Testis (tissue), 3 donors: Measurements from ENCODE around the gene XRCC2. TPM values are rescaled to one million over a fixed set of nuclear protein-coding genes. Genes with fewer than 3 reads are reported as not detected.

Experiments
- DNase-seq: peaks from one replicate; pipeline ENCODE4 v3.0.0-alpha.2; 2019
- H3K27ac ChIP-seq, 2 donors: fragments of 200-600 bp; sonication (generic); one replicate each; pipeline ENCODE4 v1.5.1; 2019
- H3K27me3 ChIP-seq: fragments of 200-600 bp; sonication (generic); one replicate; pipeline ENCODE4 v1.5.1; 2019
- H3K36me3 ChIP-seq: fragments of 200-600 bp; sonication (generic); one replicate; pipeline ENCODE4 v1.5.1; 2017; ENCODE audit warnings: low read depth; ENCODE audit errors: missing control alignments
- H3K4me1 ChIP-seq: fragments of 200-600 bp; sonication (generic); one replicate; pipeline ENCODE4 v1.5.1; 2019
- H3K4me3 ChIP-seq, 2 donors: fragments of 200-600 bp; sonication (generic); one replicate each; pipeline ENCODE4 v1.5.1; 2017 to 2019
- H3K9me3 ChIP-seq: fragments of 200-600 bp; sonication (generic); one replicate; pipeline ENCODE4 v1.5.1; 2017
- POLR2A ChIP-seq: fragments of 450-650 bp; IDR thresholded peaks from one replicate; pipeline ENCODE4 v1.6.1; 2017; ENCODE audit warnings: antibody characterized with exemption, mild to moderate bottlenecking, moderate library complexity
- WGBS, 2 donors: methylation state at CpG; one replicate each; pipeline ENCODE4 v1.1.5; 2018; 5-methylcytosine and 5-hydroxymethylcytosine counted together
- intact Hi-C: fragments of 100-400 bp; cut with DNase I; formaldehyde crosslinking; loops from one replicate; pipeline ENCODE4 v1.15.1; 2023; ENCODE audit warnings: low total_unique reads
- polyA plus RNA-seq: library from polyadenylated mRNA; stranded (reverse); fragments of 350-450 nt; fragmentation: Illumina TruSeq; extraction: RNeasy Lipid Tissue Mini Kit (QIAGEN cat#74804); gene quantifications from one replicate; pipeline ENCODE4 v1.2.3, GENCODE V29; 2014; ENCODE audit warnings: low read depth, low replicate concordance; ENCODE audit not compliant: insufficient read depth
- total RNA-seq, 2 donors: library from RNA; depleted of rRNA; stranded (reverse); fragments of >200 nt; gene quantifications; one replicate each; pipeline ENCODE4 v1.2.3, GENCODE V29; 2016
- TF ChIP-seq, protein P1 (sequence below), 3 experiments: fragments of 450-650 bp in 2 of 3; fragments of 200-600 bp in 1 of 3; sonication (generic) in 1 of 3; IDR thresholded peaks; one replicate each; pipeline ENCODE4 v1.5.1; 2016 to 2019; ENCODE audit warnings: antibody characterized with exemption in 3 of 3, mild to moderate bottlenecking in 2 of 3, moderate library complexity in 1 of 3

Gene XRCC2
- total and polyA plus RNA-seq, 3 donors from 2014 or later: 3.4 to 9.6 (median 5.7) TPM

GRCh38 chr7:152641384-152641783 lies 34.6 kb downstream of the XRCC2 start:
- no peak overlapping the region for H3K27ac ChIP-seq
- no peaks in the 10 kb centered on the region for H3K9me3 ChIP-seq
- TF ChIP-seq, protein P1, sequence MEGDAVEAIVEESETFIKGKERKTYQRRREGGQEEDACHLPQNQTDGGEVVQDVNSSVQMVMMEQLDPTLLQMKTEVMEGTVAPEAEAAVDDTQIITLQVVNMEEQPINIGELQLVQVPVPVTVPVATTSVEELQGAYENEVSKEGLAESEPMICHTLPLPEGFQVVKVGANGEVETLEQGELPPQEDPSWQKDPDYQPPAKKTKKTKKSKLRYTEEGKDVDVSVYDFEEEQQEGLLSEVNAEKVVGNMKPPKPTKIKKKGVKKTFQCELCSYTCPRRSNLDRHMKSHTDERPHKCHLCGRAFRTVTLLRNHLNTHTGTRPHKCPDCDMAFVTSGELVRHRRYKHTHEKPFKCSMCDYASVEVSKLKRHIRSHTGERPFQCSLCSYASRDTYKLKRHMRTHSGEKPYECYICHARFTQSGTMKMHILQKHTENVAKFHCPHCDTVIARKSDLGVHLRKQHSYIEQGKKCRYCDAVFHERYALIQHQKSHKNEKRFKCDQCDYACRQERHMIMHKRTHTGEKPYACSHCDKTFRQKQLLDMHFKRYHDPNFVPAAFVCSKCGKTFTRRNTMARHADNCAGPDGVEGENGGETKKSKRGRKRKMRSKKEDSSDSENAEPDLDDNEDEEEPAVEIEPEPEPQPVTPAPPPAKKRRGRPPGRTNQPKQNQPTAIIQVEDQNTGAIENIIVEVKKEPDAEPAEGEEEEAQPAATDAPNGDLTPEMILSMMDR (IDR thresholded peaks at IDR 0.05): no peak
- no peak for TF ChIP-seq POLR2A
- no peak for DNase-seq
- no peaks in the 10 kb centered on the region for H3K4me1 ChIP-seq
- H3K36me3 ChIP-seq: no peaks in the 10 kb centered on the region
- H3K27me3 ChIP-seq: no peaks in the 10 kb centered on the region
- intact Hi-C loops: no loop called here
- WGBS, 2 donors: 89 to 94% methylated on average over 6 of the region's 6 CpGs
- H3K4me3 ChIP-seq: no peak overlapping the region

DNA sequence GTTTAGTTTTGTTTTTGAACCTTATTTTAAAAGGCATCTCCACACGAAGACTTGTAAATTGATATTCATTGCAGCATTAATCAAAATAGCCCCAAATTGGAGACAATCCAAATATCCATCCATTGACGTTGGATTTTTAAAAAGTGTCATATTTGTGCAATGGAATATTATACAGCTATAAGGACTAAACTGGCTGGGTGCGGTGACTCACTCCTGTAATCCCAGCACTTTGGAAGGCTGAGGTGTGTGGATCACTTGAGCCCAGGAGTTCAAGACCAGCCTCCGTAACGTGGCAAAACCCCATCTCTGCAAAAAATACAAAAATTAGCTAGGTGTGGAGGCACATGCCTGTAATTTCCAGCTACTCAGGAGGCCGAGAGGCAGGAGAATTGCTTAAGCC lies 35.1 kb downstream of the XRCC2 start:
- Histone ChIP-seq H3K36me3 (no peaks in the 10 kb centered on the region), H3K9me3 (no peaks in the 10 kb centered on the region), H3K4me1 (no peaks in the 10 kb centered on the region), H3K27me3 (no peaks in the 10 kb centered on the region), H3K4me3 (no peak overlapping the region), H3K27ac (no peak overlapping the region)
- DNase-seq: no peak
- WGBS, 2 donors: 60 to 69% methylated on average over 6 of the region's 6 CpGs
- intact Hi-C loops: no loop called here
- TF ChIP-seq, protein P1 (IDR thresholded peaks at IDR 0.05): no peak
- TF ChIP-seq POLR2A: no peak

DNA sequence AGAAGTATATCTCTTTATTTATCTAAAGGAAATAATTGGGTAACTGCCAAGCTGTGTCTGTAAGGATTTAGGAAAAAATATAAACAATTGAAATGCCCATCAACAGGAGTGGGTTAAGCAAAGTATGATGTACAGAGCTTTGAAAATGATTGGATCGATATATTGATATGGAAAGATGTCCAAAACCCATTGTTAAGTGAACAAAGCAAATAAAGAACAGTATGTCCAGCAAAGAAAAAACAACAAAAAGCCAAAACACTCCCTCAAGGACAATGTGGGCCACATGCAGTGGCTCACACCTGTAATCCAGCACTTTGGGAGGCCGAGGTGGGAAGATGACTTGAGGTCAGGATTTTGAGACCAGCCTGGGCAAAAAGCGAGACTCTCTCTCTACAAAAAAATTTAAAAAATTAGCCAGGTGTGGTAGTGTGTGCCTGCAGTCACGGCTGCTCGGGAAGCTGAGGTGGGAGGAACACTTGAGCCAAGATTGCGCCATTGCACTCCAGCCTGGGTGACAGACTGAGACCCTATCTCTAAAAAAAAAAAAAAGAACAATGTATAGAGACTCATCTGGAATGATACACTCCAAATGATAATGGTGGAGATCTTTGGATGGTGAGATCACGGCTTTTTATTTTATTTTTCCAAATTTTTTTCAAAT lies 37.9 kb downstream of the XRCC2 start:
- intact Hi-C loops: no loop called here
- DNase-seq: no peak
- TF ChIP-seq, protein P1 (IDR thresholded peaks at IDR 0.05): no peak
- no peak for TF ChIP-seq POLR2A
- H3K36me3 ChIP-seq: no peaks in the 10 kb centered on the region
- H3K4me1 ChIP-seq: no peaks in the 10 kb centered on the region
- WGBS, 2 donors: 82 to 90% methylated on average over 7 of the region's 7 CpGs
- H3K4me3 ChIP-seq: no peak overlapping the region
- H3K27ac ChIP-seq: no peak overlapping the region
- no peaks in the 10 kb centered on the region for H3K27me3 ChIP-seq
- no peaks in the 10 kb centered on the region for H3K9me3 ChIP-seq

GRCh38 chr7:152637161-152637560 lies 38.8 kb downstream of the XRCC2 start:
- Histone ChIP-seq H3K4me3 (no peak overlapping the region), H3K36me3 (no peaks in the 10 kb centered on the region), H3K27me3 (no peaks in the 10 kb centered on the region), H3K9me3 (no peaks in the 10 kb centered on the region), H3K27ac (no peak overlapping the region), H3K4me1 (no peaks in the 10 kb centered on the region)
- intact Hi-C loops: no loop called here
- WGBS, 2 donors: 86 to 87% methylated on average over 1 of the region's 1 CpG
- DNase-seq: no peak
- TF ChIP-seq, protein P1 (IDR thresholded peaks at IDR 0.05): no peak
- no peak for TF ChIP-seq POLR2A

DNA sequence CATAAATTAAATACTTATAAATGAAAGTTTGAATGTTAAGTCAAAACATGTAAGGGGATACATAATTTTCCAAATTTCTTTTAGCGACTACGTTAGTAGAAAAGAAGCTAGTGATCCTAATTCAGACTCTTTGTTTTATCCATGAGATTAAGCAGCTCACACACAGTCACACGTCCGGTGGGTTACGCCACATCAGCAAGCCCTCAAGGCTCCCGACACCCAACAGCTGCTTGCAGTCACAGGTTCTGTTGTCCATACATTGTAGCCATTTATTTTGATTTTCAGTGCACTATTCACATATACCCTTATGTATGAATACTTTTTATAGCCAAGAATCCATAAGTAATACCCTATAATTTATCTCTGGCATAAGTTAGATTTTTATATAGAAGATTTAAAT lies 39.5 kb downstream of the XRCC2 start:
- DNase-seq: no peak
- intact Hi-C loops: no loop called here
- Histone ChIP-seq H3K27ac (no peak overlapping the region), H3K9me3 (no peaks in the 10 kb centered on the region), H3K4me1 (no peaks in the 10 kb centered on the region), H3K36me3 (no peaks in the 10 kb centered on the region), H3K4me3 (no peak overlapping the region), H3K27me3 (no peaks in the 10 kb centered on the region)
- 81 to 84% methylated on average over 6 of the region's 6 CpGs for WGBS, 2 donors
- TF ChIP-seq, protein P1 (IDR thresholded peaks at IDR 0.05): no peak
- no peak for TF ChIP-seq POLR2A
